Esophagus muscularis mucosa (tissue), 4 donors: Measurements from ENCODE around the gene NRXN2.

Experiments
- EP300 ChIP-seq: sonication (generic); formaldehyde crosslinking; IDR thresholded peaks from one replicate; pipeline ENCODE4 v1.6.1; 2017; ENCODE audit warnings: antibody characterized with exemption
- POLR2A ChIP-seq: fragments of 450-650 bp; IDR thresholded peaks from one replicate; pipeline ENCODE4 v1.6.1; 2017; ENCODE audit warnings: antibody characterized with exemption, moderate library complexity, mild to moderate bottlenecking, low read depth
- TF ChIP-seq, protein P1 (sequence below), 3 experiments: fragments of 200-600 bp in 2 of 3; fragments of 450-650 bp in 1 of 3; sonication (generic) in 2 of 3; IDR thresholded peaks; one replicate each; pipeline ENCODE4 v1.5.1; 2017 to 2019; ENCODE audit warnings: antibody characterized with exemption in 3 of 3, mild to moderate bottlenecking in 2 of 3, moderate library complexity in 1 of 3

DNA sequence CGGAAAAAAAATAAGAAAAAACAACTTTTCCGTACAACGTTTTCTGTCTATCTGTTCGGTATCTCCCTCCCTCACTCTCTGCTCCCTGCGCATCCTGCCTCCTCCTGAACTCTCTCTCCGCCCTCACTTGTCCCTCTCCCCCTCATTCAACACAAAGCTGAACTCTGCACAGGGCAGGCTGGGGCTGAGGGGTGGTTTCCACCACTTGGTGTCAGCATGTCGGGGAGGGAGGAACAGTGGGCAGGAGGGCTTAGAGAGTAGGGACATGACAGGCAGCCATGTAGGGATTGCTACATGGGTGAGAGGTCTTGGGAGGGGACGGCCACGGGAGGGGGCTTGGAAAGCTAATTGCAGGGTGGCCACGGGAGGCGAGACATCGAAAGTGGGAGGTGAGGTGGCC is 114.4 kb downstream of the NRXN2 start:
- TF ChIP-seq POLR2A: no peak
- no peak for TF ChIP-seq EP300
- TF ChIP-seq, protein P1, sequence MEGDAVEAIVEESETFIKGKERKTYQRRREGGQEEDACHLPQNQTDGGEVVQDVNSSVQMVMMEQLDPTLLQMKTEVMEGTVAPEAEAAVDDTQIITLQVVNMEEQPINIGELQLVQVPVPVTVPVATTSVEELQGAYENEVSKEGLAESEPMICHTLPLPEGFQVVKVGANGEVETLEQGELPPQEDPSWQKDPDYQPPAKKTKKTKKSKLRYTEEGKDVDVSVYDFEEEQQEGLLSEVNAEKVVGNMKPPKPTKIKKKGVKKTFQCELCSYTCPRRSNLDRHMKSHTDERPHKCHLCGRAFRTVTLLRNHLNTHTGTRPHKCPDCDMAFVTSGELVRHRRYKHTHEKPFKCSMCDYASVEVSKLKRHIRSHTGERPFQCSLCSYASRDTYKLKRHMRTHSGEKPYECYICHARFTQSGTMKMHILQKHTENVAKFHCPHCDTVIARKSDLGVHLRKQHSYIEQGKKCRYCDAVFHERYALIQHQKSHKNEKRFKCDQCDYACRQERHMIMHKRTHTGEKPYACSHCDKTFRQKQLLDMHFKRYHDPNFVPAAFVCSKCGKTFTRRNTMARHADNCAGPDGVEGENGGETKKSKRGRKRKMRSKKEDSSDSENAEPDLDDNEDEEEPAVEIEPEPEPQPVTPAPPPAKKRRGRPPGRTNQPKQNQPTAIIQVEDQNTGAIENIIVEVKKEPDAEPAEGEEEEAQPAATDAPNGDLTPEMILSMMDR (IDR thresholded peaks at IDR 0.05): no peak
